Measurements from ENCODE around the gene ZNF362. TPM values are rescaled to one million over a fixed set of nuclear protein-coding genes. Genes with fewer than 3 reads are reported as not detected.

Gene ZNF362
- polyA plus RNA-seq, 1 donor = 57.1 TPM

DNA sequence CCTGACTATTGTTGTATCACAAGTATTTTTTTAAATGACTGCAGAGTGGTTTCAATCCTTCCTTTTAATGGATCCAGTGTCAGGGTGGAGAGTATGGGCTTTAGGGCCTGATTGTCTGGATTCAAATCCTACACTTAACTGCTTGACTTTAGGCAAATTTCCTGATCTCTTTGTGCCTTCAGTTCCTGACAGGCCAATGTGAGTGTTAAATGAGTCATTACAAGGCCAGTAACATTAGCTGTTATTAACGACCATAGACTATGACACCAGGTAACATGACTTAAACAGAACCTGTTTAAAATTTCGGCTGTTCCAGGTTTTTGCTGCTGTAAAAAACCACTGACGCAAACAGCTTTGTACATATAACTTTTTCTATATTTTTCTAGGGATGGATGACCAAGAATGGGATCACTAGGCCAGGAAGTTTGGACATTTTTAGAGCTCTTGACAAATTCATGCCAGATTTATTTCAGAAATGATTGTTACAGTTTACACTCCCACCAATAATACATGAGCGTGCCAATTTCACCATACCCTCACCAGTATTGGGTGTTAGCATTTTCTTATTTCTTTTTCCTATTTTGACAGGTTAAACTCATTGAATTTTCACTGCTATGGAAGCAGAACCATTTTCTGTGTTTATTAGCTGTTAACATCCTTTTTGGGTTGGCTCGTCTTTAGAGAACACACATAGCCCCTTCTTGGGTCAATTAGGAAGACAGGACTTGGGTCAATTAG lies 11.3 kb downstream of the ZNF362 start:
- DNase-seq = no peak

DNA sequence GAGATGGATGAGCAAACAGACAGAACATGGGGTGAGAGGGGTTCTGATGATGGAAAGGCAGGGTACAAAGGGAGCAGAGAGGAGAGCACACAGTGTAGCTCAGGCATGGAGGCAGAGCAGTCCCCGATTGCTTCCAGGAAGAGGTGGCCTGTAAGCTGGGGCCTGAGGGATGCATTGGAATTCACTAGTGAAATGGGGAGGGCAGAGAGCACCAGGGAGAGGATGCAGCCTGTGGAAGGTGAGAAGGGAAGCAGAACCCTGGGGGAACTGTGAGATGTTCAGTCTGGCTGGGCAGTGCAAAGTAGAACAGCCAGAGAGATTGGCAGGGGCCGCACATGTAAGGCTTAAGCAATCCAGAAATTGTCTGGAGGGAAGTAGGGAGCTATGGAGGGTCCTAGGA lies 12.2 kb downstream of the ZNF362 start:
- DNase-seq = no peak

DNA sequence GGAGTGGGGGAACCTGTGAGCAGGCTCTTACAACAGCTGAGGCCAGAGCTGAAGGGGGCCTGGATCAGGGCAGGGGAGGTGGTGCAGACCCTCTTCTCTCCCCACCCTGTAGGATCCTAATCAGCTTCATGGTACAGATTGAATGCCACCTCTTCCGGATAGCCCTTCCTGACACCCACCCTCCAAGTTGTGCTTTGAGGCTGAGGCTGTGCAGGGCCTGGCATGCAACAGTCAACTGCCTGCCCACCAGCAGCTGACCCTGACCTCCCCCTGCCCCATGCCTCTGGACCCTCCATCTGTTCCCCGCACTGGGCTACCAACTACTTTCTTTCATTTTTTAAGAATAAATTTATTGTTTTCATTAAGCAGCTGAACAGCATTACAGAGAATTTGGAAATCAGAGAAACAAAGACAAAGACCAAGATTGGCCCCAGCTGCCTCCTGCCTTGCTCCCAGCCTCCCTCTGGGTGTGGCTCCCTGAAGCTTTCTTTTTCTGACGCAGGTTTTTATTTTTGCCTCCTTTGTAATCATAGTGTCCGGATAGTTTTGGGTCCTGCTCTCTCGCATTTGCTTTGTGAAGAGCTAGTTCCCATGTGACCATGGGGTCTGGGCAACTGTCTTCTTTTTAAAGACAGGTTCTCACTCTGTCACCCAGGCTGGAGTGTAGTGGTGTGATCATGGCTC lies 12.8 kb downstream of the ZNF362 start:
- DNase-seq = no peak

DNA sequence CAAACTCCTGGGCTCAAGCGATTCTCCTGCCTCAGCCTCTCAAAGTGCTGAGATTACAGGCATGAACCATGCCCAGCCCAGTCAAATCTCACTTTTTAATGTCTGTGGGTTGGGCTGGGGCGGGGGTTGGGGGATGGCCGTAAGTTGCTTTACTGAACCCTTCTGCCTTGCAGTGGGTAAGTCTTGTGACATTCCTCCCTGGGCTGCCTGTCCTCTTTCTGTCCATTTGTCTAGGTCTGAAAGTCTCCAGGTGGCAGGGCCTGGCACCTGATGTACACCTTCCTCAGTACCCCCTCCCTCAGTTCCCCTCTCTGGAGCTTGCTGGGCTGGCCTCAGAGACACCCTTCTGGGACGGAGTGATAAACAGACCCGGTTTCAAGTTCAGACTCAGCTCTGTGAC lies 13.3 kb downstream of the ZNF362 start:
- no peak for DNase-seq

DNA sequence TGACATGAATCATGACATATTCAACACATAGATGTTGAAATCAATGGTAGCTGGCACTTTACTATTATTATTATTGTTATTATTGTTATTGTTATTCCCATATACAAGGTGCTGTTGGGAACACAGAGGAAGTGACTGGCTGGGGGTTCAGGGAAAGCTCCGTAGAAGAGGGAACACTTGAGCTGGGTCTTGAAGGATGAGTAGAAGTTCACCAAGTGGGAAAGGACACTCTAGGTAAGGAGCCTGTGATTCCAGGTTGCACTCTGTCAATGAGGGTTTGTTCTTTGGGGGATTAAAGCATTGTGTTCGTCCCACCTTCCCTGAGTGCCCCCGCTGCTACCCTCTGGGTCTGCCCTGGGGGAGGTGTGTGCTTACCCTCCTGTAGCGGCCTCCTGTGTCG lies 14.1 kb downstream of the ZNF362 start:
- DNase-seq = no peak

DNA sequence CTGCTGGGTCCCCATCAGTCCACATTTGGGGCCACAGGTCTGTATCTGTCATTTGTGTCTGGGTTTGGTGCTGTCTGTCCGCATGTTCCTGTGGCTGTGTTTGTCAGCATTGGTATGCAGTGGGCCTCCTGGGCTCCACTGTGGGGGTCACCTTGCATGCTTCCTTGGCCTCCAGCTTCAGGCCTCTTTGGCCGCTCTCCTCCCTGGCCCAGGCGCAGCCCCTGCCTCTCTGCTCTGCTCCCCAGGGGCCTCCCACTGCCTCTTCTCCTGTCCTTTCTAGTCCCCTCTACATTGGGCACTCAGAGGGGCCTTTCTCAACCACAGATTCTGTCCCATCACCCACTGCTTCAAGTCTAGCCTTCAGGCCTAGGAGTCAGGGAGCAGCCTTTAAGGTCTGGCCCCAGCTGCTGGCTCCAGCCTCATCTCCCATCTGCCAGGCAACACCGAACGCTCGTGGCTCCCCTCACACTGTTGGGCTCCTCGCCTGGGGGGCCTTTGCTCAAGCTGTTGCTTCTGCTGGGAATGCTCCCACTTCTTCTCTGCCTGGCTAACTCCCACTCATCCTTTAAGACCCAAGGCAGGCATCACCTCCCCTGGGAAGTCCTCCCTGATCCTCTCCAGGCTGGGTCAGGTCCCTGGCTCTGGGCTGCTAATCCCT lies 14.6 kb downstream of the ZNF362 start:
- DNase-seq = no peak

DNA sequence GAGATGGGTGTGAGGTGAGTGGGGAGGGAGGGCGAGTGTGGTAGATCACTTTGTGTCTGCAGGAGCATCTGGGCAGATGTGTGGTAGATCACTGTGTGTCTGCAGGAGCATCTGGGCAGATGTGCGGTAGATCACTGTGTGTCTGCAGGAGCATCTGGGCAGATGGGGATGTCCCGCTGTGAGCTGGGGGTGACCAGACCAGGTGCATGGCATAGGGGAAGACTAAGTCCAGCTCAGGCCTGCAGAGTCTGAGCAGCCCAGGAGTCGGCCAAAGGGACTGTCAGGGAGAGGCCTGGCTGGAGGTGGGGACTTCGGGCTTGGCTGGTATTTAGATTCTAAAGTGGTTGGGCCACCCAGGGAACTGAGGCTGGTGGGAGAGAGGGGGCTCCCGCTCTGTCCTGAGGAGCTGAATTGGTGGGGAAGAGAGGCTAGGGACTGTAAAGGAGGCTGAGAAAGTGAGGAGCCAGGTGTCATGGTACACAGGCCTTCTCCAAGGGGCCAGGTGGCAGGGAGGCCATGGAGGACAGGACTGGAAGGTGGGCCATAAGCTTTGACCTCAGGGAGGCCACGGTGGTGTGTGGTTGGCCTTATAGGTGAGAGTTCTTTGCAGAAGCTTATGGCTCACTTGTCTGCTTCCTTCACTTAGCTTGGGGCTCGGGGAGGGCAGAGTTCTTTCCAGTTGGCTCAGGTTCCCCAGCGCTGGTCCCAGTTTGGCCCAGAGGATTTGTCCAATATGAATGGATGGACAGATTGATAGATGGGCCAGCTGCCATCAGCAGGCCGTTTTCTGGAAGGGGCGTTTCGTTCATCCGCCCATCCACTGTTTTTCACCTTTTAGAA lies 15.6 kb downstream of the ZNF362 start:
- DNase-seq = no peak

DNA sequence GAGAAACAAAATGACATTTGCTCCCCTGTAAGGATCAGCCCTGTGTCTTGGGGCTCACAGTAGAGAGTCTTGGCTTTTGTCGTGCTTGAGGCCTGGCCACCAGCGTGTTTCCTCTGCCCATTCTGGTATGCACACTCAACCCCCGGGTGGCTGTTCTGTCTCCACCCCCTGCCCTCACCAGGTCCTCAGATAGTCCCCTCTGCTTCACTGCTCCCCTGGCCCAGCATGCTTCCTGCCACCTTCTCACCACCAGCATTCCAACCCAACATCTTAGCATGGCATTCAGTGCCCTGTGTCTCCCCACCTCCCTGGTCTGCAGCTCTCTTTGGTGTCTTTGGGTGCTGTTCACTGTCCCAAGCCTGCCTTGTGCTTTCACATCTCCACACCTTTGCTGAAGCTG lies 16.2 kb downstream of the ZNF362 start:
- DNase-seq = no peak

DNA sequence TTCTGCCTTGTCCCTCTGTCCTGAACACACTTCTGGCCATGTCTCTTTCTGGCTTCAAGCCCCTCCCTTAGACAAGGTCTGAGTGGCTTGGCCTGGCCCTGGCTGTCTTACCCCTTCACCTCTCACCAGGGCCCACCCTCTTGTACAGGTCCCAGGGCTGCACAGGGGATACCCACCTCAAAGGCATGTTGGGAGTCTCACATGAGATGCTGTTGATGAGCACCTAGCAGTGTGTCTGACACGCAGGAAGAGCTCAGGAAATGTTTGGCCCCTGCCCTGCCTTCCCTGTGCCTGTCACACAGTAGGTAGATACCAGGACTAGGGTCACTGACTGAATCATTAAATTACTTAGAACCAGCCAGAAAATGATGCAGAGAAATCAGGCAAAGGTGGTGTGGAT lies 16.6 kb downstream of the ZNF362 start:
- DNase-seq = no peak

DNA sequence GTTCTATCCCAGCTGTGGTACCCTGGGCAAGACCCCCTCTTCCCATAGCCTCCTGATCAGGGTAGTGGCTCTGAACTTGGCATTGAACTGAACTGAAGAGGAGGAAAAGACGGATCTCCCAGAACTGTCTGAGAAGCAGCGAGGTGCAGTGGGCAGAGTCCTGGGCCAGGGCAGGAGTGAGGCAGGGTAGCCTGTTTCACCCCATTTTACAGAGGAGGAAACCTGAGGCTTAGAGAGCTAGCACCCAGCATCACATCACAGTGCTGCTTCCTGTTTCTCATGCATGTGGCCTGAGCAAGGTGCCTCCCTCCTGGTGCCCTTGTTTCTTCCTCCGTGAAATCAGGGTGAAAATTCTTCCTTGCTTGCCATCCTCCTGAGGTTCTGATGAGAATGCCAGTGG lies 17.1 kb downstream of the ZNF362 start:
- DNase-seq = no peak

DNA sequence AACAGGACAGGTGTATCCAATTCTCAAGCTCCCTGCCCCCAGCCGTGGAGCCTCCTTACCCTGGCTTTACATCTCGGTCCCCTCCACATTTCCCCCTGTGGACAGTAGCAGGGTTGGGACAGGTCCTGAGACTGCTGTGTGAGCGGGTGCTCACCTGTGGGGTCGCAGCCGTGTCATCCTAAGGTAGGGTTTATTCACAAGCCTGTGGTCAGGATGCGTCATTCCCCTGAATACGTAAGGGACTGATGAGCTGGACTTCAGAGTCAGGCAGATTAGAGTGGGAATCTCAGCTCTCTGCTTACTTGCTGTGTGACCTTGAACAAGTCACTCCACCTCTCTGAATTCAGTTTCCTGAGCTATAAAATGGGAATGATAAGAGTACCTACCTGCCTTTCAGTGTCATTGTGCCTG lies 17.7 kb downstream of the ZNF362 start:
- DNase-seq = no peak

DNA sequence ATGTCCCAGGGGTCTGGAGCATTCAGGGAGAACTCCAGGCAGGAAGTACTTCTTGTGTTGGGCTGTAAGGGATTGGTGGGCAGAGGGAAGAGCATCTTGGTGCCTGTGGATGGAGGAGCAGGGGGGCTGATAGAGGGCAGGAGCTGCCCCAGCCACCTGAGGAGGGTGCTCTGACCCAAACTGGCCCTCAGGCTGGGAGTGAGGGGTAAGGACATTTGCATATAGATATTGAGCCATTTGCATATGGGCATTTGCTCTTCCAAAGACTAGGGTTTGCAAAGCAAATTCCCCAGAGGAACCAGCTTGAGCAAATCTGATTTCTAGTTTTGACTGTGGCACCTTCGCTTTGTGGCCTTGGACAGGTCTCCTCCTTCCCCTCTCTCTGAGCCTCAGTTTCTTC lies 18.2 kb downstream of the ZNF362 start:
- no peak for DNase-seq

DNA sequence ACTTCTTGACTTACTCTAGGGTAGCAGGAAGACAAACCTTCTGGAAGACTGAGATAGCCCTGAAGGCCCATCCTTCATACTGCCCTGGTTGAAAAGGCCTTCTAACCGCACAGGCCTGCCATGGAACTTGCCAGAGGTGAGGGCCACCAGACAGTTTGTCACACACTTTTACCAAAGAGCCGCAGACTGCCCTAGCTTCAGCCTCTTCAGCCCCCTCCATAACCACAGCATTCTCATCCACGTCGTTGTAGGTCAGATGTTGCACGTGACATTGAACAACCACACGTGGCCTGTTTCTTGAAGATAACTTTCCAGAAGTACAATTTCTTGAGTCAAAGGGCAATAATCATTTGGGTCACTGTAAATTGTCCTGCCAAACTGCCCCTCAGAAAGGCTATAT lies 18.9 kb downstream of the ZNF362 start:
- DNase-seq = no peak

DNA sequence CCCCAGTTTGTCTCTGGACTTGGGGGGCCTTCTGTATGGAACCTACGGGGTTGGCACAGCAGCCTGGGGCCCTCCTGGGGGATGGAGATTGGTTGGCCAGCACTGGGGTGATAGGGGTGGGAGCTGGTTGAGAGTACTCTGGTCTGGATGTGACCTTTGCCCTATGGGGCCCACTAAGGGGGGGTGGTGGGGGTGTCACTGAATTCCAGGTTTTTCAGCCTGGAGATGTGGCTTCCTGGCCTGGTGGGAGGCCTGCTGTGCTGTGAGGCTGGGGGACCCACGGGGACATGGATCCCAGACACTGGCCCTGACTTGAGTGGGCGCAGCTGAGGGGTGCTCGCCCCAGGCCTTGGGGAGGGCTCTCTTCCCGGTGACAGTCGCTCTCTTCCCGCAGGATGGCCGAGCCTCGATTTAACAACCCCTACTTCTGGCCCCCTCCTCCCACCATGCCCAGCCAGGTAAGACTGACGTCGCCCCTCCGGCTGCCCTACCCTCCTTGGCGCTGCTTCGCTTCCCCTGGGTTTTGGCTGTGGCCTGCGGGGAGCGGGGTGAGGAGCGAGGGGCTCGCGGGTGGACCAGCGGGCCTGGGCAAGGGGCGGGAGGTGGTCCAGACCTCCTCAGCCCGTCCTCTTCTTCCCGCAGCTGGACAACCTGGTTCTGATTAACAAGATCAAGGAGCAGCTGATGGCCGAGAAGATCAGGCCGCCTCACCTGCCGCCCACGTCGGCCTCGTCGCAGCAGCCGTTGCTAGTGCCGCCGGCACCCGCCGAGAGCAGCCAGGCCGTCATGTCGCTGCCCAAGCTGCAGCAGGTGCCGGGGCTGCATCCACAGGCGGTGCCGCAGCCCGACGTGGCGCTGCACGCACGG lies 19.6 kb downstream of the ZNF362 start:
- no peak for DNase-seq

DNA sequence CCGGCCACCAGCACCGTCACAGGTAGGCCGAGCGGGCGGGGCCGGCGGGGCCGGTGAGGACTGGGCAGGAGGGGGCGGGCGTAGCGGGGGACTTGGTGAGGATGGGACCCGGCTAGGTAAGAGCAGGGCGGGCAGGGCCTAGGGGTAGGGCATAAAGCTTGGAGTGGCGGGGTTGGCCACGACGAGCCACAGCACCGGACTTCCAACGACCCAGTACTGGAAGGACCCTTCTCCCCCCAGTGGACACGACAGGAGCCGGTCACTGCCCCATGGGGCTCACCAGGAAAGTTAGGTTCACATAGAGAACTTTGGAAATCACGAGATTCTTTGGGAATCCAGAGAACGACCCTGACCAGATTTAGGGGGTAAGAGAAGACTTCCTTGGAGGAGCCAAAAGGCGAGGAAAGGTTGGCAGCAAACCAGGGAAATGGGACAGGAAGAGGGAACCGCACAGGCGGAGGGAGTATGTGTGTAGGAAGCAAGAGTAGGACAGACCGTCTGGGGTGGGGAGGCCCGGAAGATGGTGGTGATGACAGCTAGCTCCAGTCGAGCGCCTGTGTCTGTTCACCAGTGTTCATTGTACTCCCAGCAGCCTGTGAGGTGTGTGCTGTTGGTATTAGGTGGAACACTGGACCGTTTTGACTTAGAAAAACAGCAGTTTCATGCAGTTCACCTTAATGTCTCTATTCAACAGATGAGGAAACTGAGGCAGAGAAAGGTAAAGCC lies 20.4 kb downstream of the ZNF362 start:
- no peak for DNase-seq

DNA sequence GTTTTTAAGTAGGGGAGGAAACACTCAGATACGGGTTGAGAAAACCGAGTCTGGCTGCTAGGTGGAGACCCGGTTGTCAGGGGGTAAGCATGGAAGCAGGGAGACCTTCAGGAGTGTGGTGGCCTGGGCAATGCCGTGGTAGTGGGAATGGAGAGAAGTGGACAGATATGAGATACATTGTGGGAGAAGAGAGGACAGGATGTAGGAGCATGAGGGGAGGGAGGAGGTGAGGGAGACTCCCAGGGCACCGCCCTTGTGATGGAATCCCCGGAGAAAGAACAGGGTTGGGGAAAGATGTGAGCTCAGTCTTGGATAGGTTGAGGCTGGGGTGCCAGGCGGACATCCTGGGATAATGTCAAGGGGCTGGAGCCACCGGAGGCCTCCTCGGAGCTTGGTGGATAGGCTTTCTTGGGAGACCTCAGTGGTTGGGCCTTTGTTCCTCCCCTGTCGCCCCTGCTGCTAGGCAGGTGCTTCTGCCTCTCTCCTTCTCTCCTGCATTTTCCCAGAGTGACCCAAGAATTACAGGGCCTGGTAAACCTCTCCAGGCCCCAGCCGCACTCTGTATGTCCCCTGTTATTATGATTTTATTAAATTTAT lies 21.3 kb downstream of the ZNF362 start:
- DNase-seq = no peak

DNA sequence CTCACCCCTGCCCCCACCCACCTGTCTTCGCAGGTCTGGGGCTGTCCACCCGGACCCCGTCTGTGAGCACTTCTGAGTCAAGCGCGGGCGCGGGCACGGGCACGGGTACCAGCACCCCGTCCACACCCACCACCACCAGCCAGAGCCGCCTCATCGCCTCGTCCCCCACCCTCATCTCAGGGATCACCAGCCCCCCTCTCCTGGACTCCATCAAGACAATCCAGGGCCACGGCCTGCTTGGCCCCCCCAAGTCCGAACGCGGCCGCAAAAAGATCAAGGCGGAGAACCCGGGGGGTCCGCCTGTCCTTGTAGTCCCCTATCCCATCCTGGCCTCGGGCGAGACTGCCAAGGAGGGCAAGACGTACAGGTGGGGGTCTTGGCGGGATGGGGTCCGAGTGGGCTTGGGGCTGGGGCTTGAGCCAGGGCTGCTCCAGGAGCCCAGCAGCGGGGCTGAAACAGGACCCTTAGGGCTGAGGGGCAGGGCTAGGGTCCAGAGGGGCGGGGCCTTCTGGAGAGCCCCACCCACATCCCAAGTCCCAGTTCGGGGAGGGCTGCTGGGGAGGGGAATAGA lies 23.9 kb downstream of the ZNF362 start:
- DNase-seq = no peak

DNA sequence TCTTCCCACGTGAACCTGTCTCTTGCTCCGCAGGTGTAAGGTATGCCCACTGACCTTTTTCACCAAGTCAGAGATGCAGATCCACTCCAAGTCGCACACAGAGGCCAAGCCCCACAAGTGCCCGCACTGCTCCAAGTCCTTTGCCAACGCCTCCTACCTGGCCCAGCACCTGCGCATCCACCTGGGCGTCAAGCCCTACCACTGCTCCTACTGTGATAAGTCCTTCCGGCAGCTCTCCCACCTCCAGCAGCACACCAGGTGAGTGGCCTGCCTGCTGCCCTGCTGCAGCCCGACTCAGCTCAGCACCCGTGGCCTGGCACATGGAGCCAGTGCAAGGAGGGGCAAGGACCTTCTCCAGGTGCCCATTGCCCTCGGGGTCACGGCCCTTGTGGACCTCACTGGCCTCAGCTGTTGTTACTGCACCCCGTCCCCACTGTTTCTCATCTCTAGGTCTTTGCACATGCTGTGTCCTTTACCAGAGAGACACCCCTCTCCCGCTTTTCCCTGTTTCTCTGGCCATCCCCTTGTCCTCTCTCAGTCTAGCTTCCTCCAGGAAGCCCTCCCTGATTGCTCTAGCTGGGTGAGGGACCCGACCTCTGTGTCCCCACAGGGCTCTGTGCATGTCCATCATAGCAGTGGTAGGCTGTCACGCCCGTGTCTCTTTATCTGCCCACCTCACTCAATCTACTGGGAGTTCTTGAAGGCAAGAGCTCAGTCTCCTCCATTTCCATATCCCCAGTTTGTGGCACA lies 25.4 kb downstream of the ZNF362 start:
- no peak for DNase-seq

DNA sequence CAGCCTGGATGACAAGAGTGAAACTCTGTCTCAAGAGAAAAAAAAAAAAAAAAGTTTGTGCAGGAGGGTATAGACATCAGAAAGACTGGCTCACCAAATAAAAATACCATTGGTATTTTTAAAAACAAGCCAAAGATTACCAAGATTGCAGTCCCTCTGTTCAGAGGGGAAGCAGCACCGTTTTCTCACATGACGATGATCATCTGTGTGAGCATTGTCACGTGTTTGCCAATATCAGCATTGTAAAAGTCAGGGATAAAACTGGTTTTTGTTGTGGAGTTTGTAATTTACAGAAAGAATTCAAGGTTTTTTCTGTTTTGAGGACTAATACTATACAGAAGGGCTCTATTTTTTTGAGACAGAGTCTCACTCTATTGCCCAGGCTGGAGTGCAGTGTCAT lies 26.5 kb downstream of the ZNF362 start:
- DNase-seq = no peak
